Measurements from ENCODE around the gene DSCAML1. TPM values are rescaled to one million over a fixed set of nuclear protein-coding genes. Genes with fewer than 3 reads are reported as not detected.

The DSCAML1 gene
- total and polyA plus RNA-seq, 2 experiments from 2014 or later = not detected

- in situ Hi-C loops (cut with MboI) = loop anchor here (10.0 kb wide), 1 partner anchor 375 kb away; no protein-coding TSS in a partner anchor
- DNase-seq = peak; percentile 75
These were observed 12.4 kb upstream of the DSCAML1 start for GRCh38 chr11:117809236-117810055.

GRCh38 chr11:117808784-117809183 is 11.8 kb upstream of the DSCAML1 start:
- Histone ChIP-seq H3F3A (ENCODE audit: insufficient read depth) (no peaks in the 10 kb centered on the region), H3K4me3 (no peak overlapping the region), H4K20me1 (ENCODE audit: insufficient read depth) (no peaks in the 10 kb centered on the region), H3K4me1 (ENCODE audit: insufficient read depth) (no peaks in the 10 kb centered on the region), H3K9me3 (ENCODE audit: low read depth) (no peaks in the 10 kb centered on the region), H3K27me3 (replicated peaks; ENCODE audit: insufficient read depth) (peaks cover 7% of the 10 kb centered on the region; the same call in 1 of the 2 replicates), H3K9ac (no peak overlapping the region), H3K36me3 (ENCODE audit: low read depth) (no peaks in the 10 kb centered on the region), H3K27ac (no peak overlapping the region), H3K9me2 (ENCODE audit: insufficient read depth) (no peaks in the 10 kb centered on the region), H3K4me2 (ENCODE audit: unreplicated experiment) (no peak overlapping the region), H2AFZ (0 out of 2 replicates have a peak overlapping the region, but pooled peaks have one; percentile 36), H3K79me2 (ENCODE audit: insufficient read depth) (no peaks in the 10 kb centered on the region)
- in situ Hi-C loops (cut with MboI) = loop anchor here (10.0 kb wide), 1 partner anchor 374 kb away; no protein-coding TSS in a partner anchor
- DNase-seq = no peak
- no peak for TF ChIP-seq EZH2 (IDR thresholded peaks at IDR 0.05; ENCODE audit: insufficient read depth, poor library complexity, severe bottlenecking)
- TF ChIP-seq EZH2phosphoT487 (IDR thresholded peaks at IDR 0.05; ENCODE audit: insufficient read depth, low read depth) = no peak
- WGBS, 2 experiments (ENCODE audit: low coverage in 1 of 2, low lambda C conversion rate in 2 of 2, missing lambda C conversion rate in 2 of 2) = 50 to 54% methylated on average over 12 of the region's 12 CpGs

More at GRCh38 chr11:117809236-117810055, 12.4 kb upstream of the DSCAML1 start:
- no peaks in the 10 kb centered on the region for H3K4me1 ChIP-seq (ENCODE audit: insufficient read depth)
- TF ChIP-seq EZH2phosphoT487 (IDR thresholded peaks at IDR 0.05; ENCODE audit: insufficient read depth, low read depth) (no peak), EZH2 (IDR thresholded peaks at IDR 0.05; ENCODE audit: insufficient read depth, poor library complexity, severe bottlenecking) (no peak)
- 6 to 17% methylated on average over 16 to 20 of the region's 22 CpGs for WGBS, 2 experiments (ENCODE audit: low coverage in 1 of 2, low lambda C conversion rate in 2 of 2, missing lambda C conversion rate in 2 of 2)
- H2AFZ ChIP-seq = 0 out of 2 replicates have a peak overlapping the region, but pooled peaks have one; percentile 36
- H3K36me3 ChIP-seq (ENCODE audit: low read depth) = no peaks in the 10 kb centered on the region
- H3K9me2 ChIP-seq (ENCODE audit: insufficient read depth) = no peaks in the 10 kb centered on the region
- peaks cover 7% of the 10 kb centered on the region; the same call in 1 of the 2 replicates for H3K27me3 ChIP-seq (replicated peaks; ENCODE audit: insufficient read depth)
- no peaks in the 10 kb centered on the region for H4K20me1 ChIP-seq (ENCODE audit: insufficient read depth)
- no peak overlapping the region for H3K4me2 ChIP-seq (ENCODE audit: unreplicated experiment)
- no peaks in the 10 kb centered on the region for H3K9me3 ChIP-seq (ENCODE audit: low read depth)
- H3F3A ChIP-seq (ENCODE audit: insufficient read depth) = no peaks in the 10 kb centered on the region
- H3K9ac ChIP-seq = no peak overlapping the region
- no peaks in the 10 kb centered on the region for H3K79me2 ChIP-seq (ENCODE audit: insufficient read depth)
- H3K27ac ChIP-seq = no peak overlapping the region
- no peak overlapping the region for H3K4me3 ChIP-seq

GRCh38 chr11:117807482-117808327 is 10.7 kb upstream of the DSCAML1 start:
- DNase-seq = peak; percentile 67
- in situ Hi-C loops (cut with MboI) = loop anchor here (10.0 kb wide), 1 partner anchor 373 kb away; no protein-coding TSS in a partner anchor
- no peaks in the 10 kb centered on the region for H3K79me2 ChIP-seq (ENCODE audit: insufficient read depth)

GRCh38 chr11:117806846-117807245 is 9.8 kb upstream of the DSCAML1 start:
- Histone ChIP-seq H3K4me2 (ENCODE audit: unreplicated experiment) (no peak overlapping the region), H2AFZ (no peak overlapping the region), H3K9me2 (ENCODE audit: insufficient read depth) (no peaks in the 10 kb centered on the region), H3K4me1 (ENCODE audit: insufficient read depth) (no peaks in the 10 kb centered on the region), H3F3A (ENCODE audit: insufficient read depth) (no peaks in the 10 kb centered on the region), H3K27me3 (replicated peaks; ENCODE audit: insufficient read depth) (peaks cover 7% of the 10 kb centered on the region; the same call in 1 of the 2 replicates), H3K27ac (no peak overlapping the region), H3K9ac (no peak overlapping the region), H4K20me1 (ENCODE audit: insufficient read depth) (no peaks in the 10 kb centered on the region), H3K36me3 (ENCODE audit: low read depth) (no peaks in the 10 kb centered on the region), H3K79me2 (ENCODE audit: insufficient read depth) (no peaks in the 10 kb centered on the region), H3K9me3 (ENCODE audit: low read depth) (no peaks in the 10 kb centered on the region), H3K4me3 (no peak overlapping the region)
- no peak for DNase-seq
- in situ Hi-C loops (cut with MboI) = loop anchor here (10.0 kb wide), 1 partner anchor 372 kb away; no protein-coding TSS in a partner anchor
- WGBS, 2 experiments (ENCODE audit: low coverage in 1 of 2, low lambda C conversion rate in 2 of 2, missing lambda C conversion rate in 2 of 2) = 72 to 79% methylated on average over 5 of the region's 5 CpGs
- TF ChIP-seq EZH2phosphoT487 (IDR thresholded peaks at IDR 0.05; ENCODE audit: insufficient read depth, low read depth) (no peak), EZH2 (IDR thresholded peaks at IDR 0.05; ENCODE audit: insufficient read depth, poor library complexity, severe bottlenecking) (no peak)

More at GRCh38 chr11:117807482-117808327, 10.7 kb upstream of the DSCAML1 start:
- Histone ChIP-seq H4K20me1 (ENCODE audit: insufficient read depth) (no peaks in the 10 kb centered on the region), H3F3A (ENCODE audit: insufficient read depth) (no peaks in the 10 kb centered on the region), H2AFZ (no peak overlapping the region), H3K4me3 (no peak overlapping the region), H3K9ac (no peak overlapping the region), H3K9me2 (ENCODE audit: insufficient read depth) (no peaks in the 10 kb centered on the region), H3K27ac (no peak overlapping the region), H3K9me3 (ENCODE audit: low read depth) (no peaks in the 10 kb centered on the region), H3K4me2 (ENCODE audit: unreplicated experiment) (no peak overlapping the region), H3K4me1 (ENCODE audit: insufficient read depth) (no peaks in the 10 kb centered on the region), H3K36me3 (ENCODE audit: low read depth) (no peaks in the 10 kb centered on the region), H3K27me3 (replicated peaks; ENCODE audit: insufficient read depth) (peaks cover 7% of the 10 kb centered on the region; the same call in 1 of the 2 replicates)
- 37 to 38% methylated on average over 22 of the region's 22 CpGs for WGBS, 2 experiments (ENCODE audit: low coverage in 1 of 2, low lambda C conversion rate in 2 of 2, missing lambda C conversion rate in 2 of 2)
- TF ChIP-seq EZH2 (IDR thresholded peaks at IDR 0.05; ENCODE audit: insufficient read depth, poor library complexity, severe bottlenecking) (no peak), EZH2phosphoT487 (IDR thresholded peaks at IDR 0.05; ENCODE audit: insufficient read depth, low read depth) (no peak)
